LNCaP clone FGC (cell line): Measurements from ENCODE around the gene CRABP2.

Source experiments
- DNase-seq: peaks from one replicate; pipeline ENCODE4 v3.0.0-alpha.2; 2011; ENCODE audit warnings: low read depth
- H3K4me3 ChIP-seq: 2 replicates; pipeline ENCODE4 v1.5.1; 2011; ENCODE audit warnings: mild to moderate bottlenecking, low read depth, low read length, control low read depth
- TF ChIP-seq, protein P1 (sequence below): IDR thresholded peaks from 2 replicates; pipeline ENCODE4 v1.5.1; 2012; ENCODE audit warnings: mild to moderate bottlenecking; ENCODE audit not compliant: control insufficient read depth, insufficient read depth; ENCODE audit errors: extremely low read depth

CRABP2 gene

DNA sequence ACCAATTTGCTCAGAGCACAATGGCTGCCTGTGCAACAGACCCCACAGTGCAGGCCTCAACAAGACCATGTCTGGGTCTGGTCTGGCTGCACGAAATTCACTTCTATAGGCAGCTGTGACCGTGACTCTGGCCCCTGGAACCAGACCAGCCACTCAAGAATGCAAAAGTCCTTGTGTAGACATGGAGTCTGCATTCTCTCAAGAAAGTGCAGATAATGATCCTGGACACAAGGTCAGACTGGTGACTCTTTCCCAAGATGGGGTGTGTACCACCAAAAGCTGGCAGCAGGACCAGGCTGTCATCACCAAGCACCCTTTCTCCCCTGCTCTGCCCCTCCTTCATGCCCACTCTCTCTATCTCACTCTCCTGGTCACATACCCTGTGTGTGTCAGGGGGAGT is 15.7 kb upstream of the CRABP2 start:
- DNase-seq = no peak
- H3K4me3 ChIP-seq = no peak overlapping the region
- TF ChIP-seq, protein P1, sequence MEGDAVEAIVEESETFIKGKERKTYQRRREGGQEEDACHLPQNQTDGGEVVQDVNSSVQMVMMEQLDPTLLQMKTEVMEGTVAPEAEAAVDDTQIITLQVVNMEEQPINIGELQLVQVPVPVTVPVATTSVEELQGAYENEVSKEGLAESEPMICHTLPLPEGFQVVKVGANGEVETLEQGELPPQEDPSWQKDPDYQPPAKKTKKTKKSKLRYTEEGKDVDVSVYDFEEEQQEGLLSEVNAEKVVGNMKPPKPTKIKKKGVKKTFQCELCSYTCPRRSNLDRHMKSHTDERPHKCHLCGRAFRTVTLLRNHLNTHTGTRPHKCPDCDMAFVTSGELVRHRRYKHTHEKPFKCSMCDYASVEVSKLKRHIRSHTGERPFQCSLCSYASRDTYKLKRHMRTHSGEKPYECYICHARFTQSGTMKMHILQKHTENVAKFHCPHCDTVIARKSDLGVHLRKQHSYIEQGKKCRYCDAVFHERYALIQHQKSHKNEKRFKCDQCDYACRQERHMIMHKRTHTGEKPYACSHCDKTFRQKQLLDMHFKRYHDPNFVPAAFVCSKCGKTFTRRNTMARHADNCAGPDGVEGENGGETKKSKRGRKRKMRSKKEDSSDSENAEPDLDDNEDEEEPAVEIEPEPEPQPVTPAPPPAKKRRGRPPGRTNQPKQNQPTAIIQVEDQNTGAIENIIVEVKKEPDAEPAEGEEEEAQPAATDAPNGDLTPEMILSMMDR = no peak

DNA sequence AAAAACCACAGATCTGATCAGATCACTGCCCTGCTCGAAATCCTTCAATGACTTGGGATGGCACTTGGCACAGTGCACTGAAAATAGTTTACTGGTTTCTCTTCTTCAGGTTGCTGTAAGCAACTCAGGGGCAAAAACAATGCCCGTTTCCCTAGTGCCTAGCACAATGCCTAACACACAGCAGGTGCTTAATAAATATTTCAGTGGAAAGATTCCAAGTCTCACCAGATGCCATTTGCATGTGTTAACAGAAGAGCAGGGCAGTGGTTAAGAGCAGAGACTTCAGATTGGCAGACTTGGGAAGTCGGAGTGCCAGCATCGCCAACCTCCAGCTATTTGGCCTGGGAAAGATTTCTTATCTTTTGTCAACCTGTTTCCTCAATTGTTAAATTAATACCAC is 12.0 kb upstream of the CRABP2 start:
- no peak for DNase-seq
- TF ChIP-seq, protein P1 = no peak
- H3K4me3 ChIP-seq = no peak overlapping the region

DNA sequence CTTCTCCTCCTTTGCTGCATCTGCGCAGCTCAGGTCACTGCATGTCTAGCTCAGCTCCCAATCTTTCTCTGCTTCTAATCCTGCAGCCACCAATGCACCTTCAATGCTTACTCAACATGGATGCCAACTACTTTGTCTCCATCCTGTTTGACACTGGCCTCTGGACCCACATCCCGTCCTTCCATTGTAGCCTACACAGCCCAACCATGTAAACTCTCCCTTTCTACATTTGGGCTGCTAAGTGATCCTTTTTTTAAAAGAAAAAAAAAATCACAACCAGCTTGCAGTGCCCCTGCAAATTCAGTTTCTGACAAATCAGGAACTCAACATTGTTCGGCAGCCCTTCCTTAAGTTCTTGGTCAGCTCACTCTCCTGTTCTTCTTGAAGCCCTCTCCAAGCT is 9.4 kb upstream of the CRABP2 start:
- DNase-seq = no peak
- TF ChIP-seq, protein P1 = no peak
- H3K4me3 ChIP-seq = no peak overlapping the region

DNA sequence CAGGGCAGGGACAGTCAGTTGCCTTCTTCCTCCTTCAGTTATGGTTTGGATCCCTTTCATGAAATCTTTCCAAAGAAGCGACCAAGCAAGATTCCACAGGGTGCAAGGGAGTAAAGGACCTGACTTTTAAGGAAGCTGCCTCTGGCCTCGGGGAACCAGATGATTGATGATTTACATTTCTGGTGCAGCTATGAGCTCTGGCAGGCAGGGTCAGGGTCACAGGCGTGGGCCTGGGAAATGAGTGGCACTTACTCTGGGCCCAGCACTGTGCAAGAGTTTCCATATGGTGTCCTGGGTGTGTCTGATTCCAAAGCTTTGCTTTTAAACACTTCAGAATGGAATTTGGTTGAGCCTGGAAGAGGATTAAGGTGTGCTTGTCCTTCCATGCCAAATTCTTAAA is 7.2 kb upstream of the CRABP2 start:
- no peak for DNase-seq
- no peak overlapping the region for H3K4me3 ChIP-seq
- TF ChIP-seq, protein P1 = no peak

DNA sequence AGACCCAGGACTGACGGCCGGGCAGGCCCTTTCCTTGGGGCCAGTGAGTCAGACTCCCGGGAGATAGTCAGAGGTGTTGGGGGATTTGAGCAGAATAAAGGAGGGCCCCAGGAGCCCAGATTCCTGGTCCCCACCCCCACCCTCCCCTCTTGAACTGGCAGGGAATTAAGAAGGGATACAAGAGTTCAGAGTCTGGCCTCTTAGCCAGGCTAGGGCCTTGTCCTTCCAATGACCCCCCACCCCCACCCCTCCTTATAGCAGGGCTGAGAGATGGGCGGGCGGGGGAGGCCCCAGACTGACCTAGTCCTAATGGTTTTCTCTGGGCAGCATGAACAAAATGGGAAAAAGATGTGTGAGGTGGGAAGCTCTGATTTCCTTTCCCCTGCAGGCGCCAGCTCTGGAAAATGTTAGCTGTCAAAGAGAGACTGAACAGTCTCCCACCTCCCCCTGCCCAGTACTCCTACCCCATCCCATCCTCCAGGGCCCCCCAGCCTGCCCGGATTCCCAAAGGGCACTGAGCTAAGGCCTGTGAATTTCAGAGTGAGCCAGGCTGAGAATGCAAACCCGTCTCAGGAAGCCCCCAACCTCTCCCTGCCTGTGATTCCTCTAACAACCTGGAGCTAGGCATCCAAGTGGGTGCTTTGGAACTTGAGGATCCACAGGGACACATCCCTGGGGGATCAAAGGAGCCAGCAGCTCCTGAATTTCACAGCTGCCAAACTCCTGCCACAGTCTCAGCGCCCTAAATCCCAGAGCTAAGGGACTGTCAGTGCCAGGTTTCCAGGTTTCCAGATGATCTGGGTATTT is 5.8 kb upstream of the CRABP2 start:
- TF ChIP-seq, protein P1 = no peak

DNA sequence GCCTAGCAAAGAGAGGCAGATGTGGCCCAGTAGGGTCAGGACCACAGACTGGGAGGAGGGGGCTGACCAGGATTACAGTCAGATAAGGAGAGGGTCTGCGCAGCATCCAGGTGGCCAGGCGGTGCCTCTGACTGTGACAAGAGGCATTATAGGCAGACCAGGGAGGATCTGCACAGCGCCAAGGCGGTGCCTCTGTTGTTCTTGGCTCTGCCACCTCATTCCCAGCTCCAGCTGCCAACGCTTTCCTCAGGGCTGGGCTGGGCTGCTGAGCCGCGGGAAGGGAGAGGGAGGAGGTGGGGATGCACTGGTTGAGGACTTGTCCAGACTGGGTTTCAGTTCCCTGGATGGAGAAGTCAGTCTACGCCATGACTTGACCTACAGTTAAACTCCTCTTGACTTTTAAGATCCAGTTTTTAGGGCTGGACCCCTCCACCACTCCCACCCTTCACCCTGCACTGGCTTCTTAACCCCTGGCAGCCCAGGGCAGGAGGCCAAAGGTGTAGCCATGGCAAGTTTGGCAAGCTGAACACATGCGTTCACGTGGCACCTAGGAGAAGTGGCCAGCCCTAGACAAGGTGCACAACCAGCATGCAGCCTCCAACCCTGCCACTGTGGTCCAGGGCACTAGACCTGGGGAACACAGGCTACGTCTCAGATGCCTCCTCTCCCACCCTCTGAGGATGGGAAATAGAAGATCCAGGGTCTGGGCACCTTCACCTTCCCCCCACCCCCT is 4.5 kb upstream of the CRABP2 start:
- DNase-seq = peak; percentile 66
- TF ChIP-seq, protein P1 = no peak
- no peak overlapping the region for H3K4me3 ChIP-seq

More for the DNA sequence above, 5.8 kb upstream of the CRABP2 start:
- DNase-seq = no peak
- no peak overlapping the region for H3K4me3 ChIP-seq
